Measurements from ENCODE around the gene EIF6.
A peak's percentile ranks its signal among the peaks of the same experiment; 100 is the strongest.

The EIF6 gene

GRCh38 chr20:35320396-35321126 is 36.0 kb upstream of the EIF6 start:
- no peak overlapping the region for H3K4me3 Mint-ChIP-seq
- H3K27me3 Mint-ChIP-seq (ENCODE audit: low read depth, poor library complexity), result no peaks in the 10 kb centered on the region
- no peaks in the 10 kb centered on the region for H3K9me3 Mint-ChIP-seq
- TF ChIP-seq CTCF (IDR thresholded peaks at IDR 0.05), result no peak
- peaks cover 12% of the 10 kb centered on the region for H3K36me3 Mint-ChIP-seq (ENCODE audit: low read depth)
- DNase-seq, result no peak
- H3K4me1 Mint-ChIP-seq, result peaks cover 52% of the 10 kb centered on the region
- peak overlapping the region; percentile 86 for H3K27ac Mint-ChIP-seq

- H3K27ac Mint-ChIP-seq, result no peak overlapping the region
Observed at GRCh38 chr20:35319871-35320197, 35.3 kb upstream of the EIF6 start.

GRCh38 chr20:35319192-35319870 is 34.8 kb upstream of the EIF6 start:
- Mint-ChIP-seq H3K27ac (peak overlapping the region; percentile 15), H3K4me3 (peak overlapping the region; percentile 20), H3K4me1 (peaks cover 56% of the 10 kb centered on the region), H3K9me3 (no peaks in the 10 kb centered on the region), H3K27me3 (ENCODE audit: low read depth, poor library complexity) (no peaks in the 10 kb centered on the region), H3K36me3 (ENCODE audit: low read depth) (peaks cover 11% of the 10 kb centered on the region)
- TF ChIP-seq CTCF (IDR thresholded peaks at IDR 0.05), result no peak
- DNase-seq, result no peak

More at GRCh38 chr20:35319871-35320197, 35.3 kb upstream of the EIF6 start:
- DNase-seq, result no peak
- H3K36me3 Mint-ChIP-seq (ENCODE audit: low read depth), result peaks cover 9% of the 10 kb centered on the region
- H3K4me3 Mint-ChIP-seq, result no peak overlapping the region
- H3K27me3 Mint-ChIP-seq (ENCODE audit: low read depth, poor library complexity), result no peaks in the 10 kb centered on the region
- H3K4me1 Mint-ChIP-seq, result peaks cover 52% of the 10 kb centered on the region
- TF ChIP-seq CTCF (IDR thresholded peaks at IDR 0.05), result no peak
- H3K9me3 Mint-ChIP-seq, result no peaks in the 10 kb centered on the region

- Mint-ChIP-seq H3K9me3 (no peaks in the 10 kb centered on the region), H3K27ac (peak overlapping the region; percentile 87), H3K4me3 (no peak overlapping the region), H3K36me3 (ENCODE audit: low read depth) (peaks cover 14% of the 10 kb centered on the region), H3K4me1 (peaks cover 56% of the 10 kb centered on the region), H3K27me3 (ENCODE audit: low read depth, poor library complexity) (no peaks in the 10 kb centered on the region)
- DNase-seq, result no peak
- TF ChIP-seq CTCF (IDR thresholded peaks at IDR 0.05), result no peak
Observed at GRCh38 chr20:35318502-35319157, 34.1 kb upstream of the EIF6 start.

GRCh38 chr20:35317416-35318210 is 33.0 kb upstream of the EIF6 start:
- Mint-ChIP-seq H3K27ac (no peak overlapping the region), H3K27me3 (ENCODE audit: low read depth, poor library complexity) (no peaks in the 10 kb centered on the region), H3K9me3 (no peaks in the 10 kb centered on the region), H3K36me3 (ENCODE audit: low read depth) (peaks cover 10% of the 10 kb centered on the region), H3K4me1 (peaks cover 56% of the 10 kb centered on the region), H3K4me3 (no peak overlapping the region)
- TF ChIP-seq CTCF (IDR thresholded peaks at IDR 0.05), result no peak
- no peak for DNase-seq

Data from nephron progenitor cell (in vitro differentiated cells).